H9 (cell line): ENCODE data around the gene VSIG8. TPM values are rescaled to one million over a fixed set of nuclear protein-coding genes. Genes with fewer than 3 reads are reported as not detected.

Experiments
- DNase-seq: peaks from one replicate; pipeline ENCODE4 v3.0.0-alpha.2; 2017
- H2AFZ ChIP-seq: one replicate; pipeline ENCODE4 v1.6.1; 2013; ENCODE audit warnings: mild to moderate bottlenecking, low read length, control low read depth, moderate library complexity
- H2AK5ac ChIP-seq: 2 replicates; pipeline ENCODE4 v1.6.1; 2013; ENCODE audit warnings: low read length, control low read depth, mixed read lengths; ENCODE audit not compliant: insufficient read length
- H2BK120ac ChIP-seq: one replicate; pipeline ENCODE4 v1.6.1; 2013; ENCODE audit warnings: low read depth, mild to moderate bottlenecking, low read length, control low read depth, inconsistent platforms; ENCODE audit not compliant: poor library complexity, severe bottlenecking
- H2BK12ac ChIP-seq: 2 replicates; pipeline ENCODE4 v1.6.1; 2013; ENCODE audit warnings: low read length, control low read depth, mixed read lengths, low read depth; ENCODE audit not compliant: insufficient read length
- H2BK15ac ChIP-seq: 2 replicates; pipeline ENCODE4 v1.6.1; 2013; ENCODE audit warnings: low read depth, low read length, control low read depth
- H2BK20ac ChIP-seq: one replicate; pipeline ENCODE4 v1.6.1; 2013; ENCODE audit warnings: low read depth, mild to moderate bottlenecking, low read length, control low read depth, inconsistent platforms; ENCODE audit not compliant: poor library complexity, severe bottlenecking
- H2BK5ac ChIP-seq: 2 replicates; pipeline ENCODE4 v1.6.1; 2013; ENCODE audit warnings: low read length, control low read depth, mixed read lengths; ENCODE audit not compliant: insufficient read length
- H3K14ac ChIP-seq: 2 replicates; pipeline ENCODE4 v1.6.1; 2013; ENCODE audit warnings: low read length, control low read depth; ENCODE audit not compliant: insufficient read depth
- H3K18ac ChIP-seq: 2 replicates; pipeline ENCODE4 v1.6.1; 2013; ENCODE audit warnings: low read depth, mild to moderate bottlenecking, mixed read lengths, low read length, control low read depth; ENCODE audit not compliant: insufficient read length
- H3K23ac ChIP-seq: 2 replicates; pipeline ENCODE4 v1.6.1; 2013; ENCODE audit warnings: low read length, control low read depth, mixed read lengths, low read depth; ENCODE audit not compliant: insufficient read length
- H3K23me2 ChIP-seq: 2 replicates; pipeline ENCODE4 v1.6.1; 2013; ENCODE audit warnings: low read depth, mild to moderate bottlenecking, mixed read lengths, low read length, control low read depth; ENCODE audit not compliant: insufficient read length, poor library complexity, severe bottlenecking
- H3K27ac ChIP-seq: 2 replicates; pipeline ENCODE4 v1.5.1; 2013; ENCODE audit warnings: low read length, control low read depth, mixed read lengths, low read depth; ENCODE audit not compliant: insufficient read length
- H3K27me3 ChIP-seq: 2 replicates; pipeline ENCODE4 v1.6.1; 2013; ENCODE audit warnings: low read length, control low read depth, inconsistent platforms; ENCODE audit not compliant: insufficient read depth
- H3K4ac ChIP-seq: 2 replicates; pipeline ENCODE4 v1.6.1; 2013; ENCODE audit warnings: low read depth, mild to moderate bottlenecking, control low read depth, inconsistent platforms, low read length, moderate library complexity
- H3K4me1 ChIP-seq: 2 replicates; pipeline ENCODE4 v1.6.1; 2013; ENCODE audit warnings: low read length, control low read depth, inconsistent platforms; ENCODE audit not compliant: insufficient read depth
- H3K4me2 ChIP-seq: 2 replicates; pipeline ENCODE4 v1.6.1; 2013; ENCODE audit warnings: low read length, control low read depth, mixed read lengths; ENCODE audit not compliant: insufficient read length, insufficient read depth
- H3K56ac ChIP-seq: 2 replicates; pipeline ENCODE4 v1.6.1; 2013; ENCODE audit warnings: low read depth, mild to moderate bottlenecking, mixed read lengths, low read length, control low read depth; ENCODE audit not compliant: insufficient read length
- H3K79me1 ChIP-seq: 2 replicates; pipeline ENCODE4 v1.6.1; 2013; ENCODE audit warnings: low read depth, mild to moderate bottlenecking, moderate library complexity, low read length, control low read depth, inconsistent platforms; ENCODE audit not compliant: insufficient read depth, poor library complexity, severe bottlenecking
- H3K79me2 ChIP-seq: 2 replicates; pipeline ENCODE4 v1.6.1; 2013; ENCODE audit warnings: low read length, control low read depth, inconsistent platforms; ENCODE audit not compliant: insufficient read depth
- H3K9ac ChIP-seq: 2 replicates; pipeline ENCODE4 v1.6.1; 2013; ENCODE audit warnings: low read length, control low read depth, mixed read lengths; ENCODE audit not compliant: insufficient read length; ENCODE audit errors: extremely low read depth
- H3K9me3 ChIP-seq: one replicate; pipeline ENCODE4 v1.6.1; 2013; ENCODE audit warnings: low read depth, low read length, inconsistent platforms; ENCODE audit not compliant: control insufficient read depth
- H3T11ph ChIP-seq: one replicate; pipeline ENCODE4 v1.6.1; 2013; ENCODE audit warnings: mild to moderate bottlenecking, low read length, control low read depth, inconsistent platforms
- H4K20me1 ChIP-seq: one replicate; pipeline ENCODE4 v1.6.1; 2013; ENCODE audit not compliant: control insufficient read depth, insufficient read length, insufficient read depth
- H4K5ac ChIP-seq: 2 replicates; pipeline ENCODE4 v1.6.1; 2013; ENCODE audit warnings: low read depth, mild to moderate bottlenecking, mixed read lengths, low read length, control low read depth; ENCODE audit not compliant: insufficient read length
- H4K8ac ChIP-seq: replicated peaks from 2 replicates; pipeline ENCODE4 v1.6.1; 2013; ENCODE audit warnings: low read length, control low read depth, mixed read lengths, low read depth; ENCODE audit not compliant: insufficient read length
- H4K91ac ChIP-seq: 2 replicates; pipeline ENCODE4 v1.6.1; 2013; ENCODE audit warnings: low read depth, mild to moderate bottlenecking, moderate library complexity, mixed read lengths, low read length, control low read depth; ENCODE audit not compliant: insufficient read length
- H3K27ac Mint-ChIP-seq, 3 experiments: 2 replicates in 2 of 3; 3 replicates in 1 of 3; pipeline ENCODE4 v1.8.0; 2020 to 2021; ENCODE audit warnings: mixed read lengths in 3 of 3, mild to moderate bottlenecking in 1 of 3, moderate library complexity in 1 of 3
- H3K27me3 Mint-ChIP-seq: 2 replicates; pipeline ENCODE4 v1.8.0; 2021; ENCODE audit warnings: low read depth, mild to moderate bottlenecking, moderate library complexity, mixed read lengths
- H3K36me3 Mint-ChIP-seq, 3 experiments: 2 replicates in 2 of 3; 3 replicates in 1 of 3; pipeline ENCODE4 v1.8.0; 2020 to 2021; ENCODE audit warnings: low read depth in 3 of 3, mixed read lengths in 3 of 3; ENCODE audit not compliant: insufficient read depth in 1 of 3
- H3K4me1 Mint-ChIP-seq, 2 experiments: 2 replicates each; pipeline ENCODE4 v1.8.0; 2020; ENCODE audit warnings: mixed read lengths in 2 of 2
- H3K4me3 Mint-ChIP-seq, 2 experiments: 2 replicates in 1 of 2; 3 replicates in 1 of 2; pipeline ENCODE4 v1.8.0; 2020 to 2021; ENCODE audit warnings: mild to moderate bottlenecking in 2 of 2, mixed read lengths in 2 of 2, moderate library complexity in 1 of 2
- H3K9me3 Mint-ChIP-seq, 2 experiments: 2 replicates in 1 of 2; 3 replicates in 1 of 2; pipeline ENCODE4 v1.8.0; 2020; ENCODE audit warnings: mild to moderate bottlenecking in 2 of 2, mixed read lengths in 2 of 2, moderate library complexity in 1 of 2
- WGBS: extraction: QIAGEN DNeasy Blood & Tissue Kit; methylation state at CpG from one replicate; pipeline ENCODE4 v1.1.7; 2013; ENCODE audit warnings: missing lambda C conversion rate, low lambda C conversion rate, mixed read lengths; ENCODE audit not compliant: insufficient read length; ENCODE audit errors: extremely low coverage; 5-methylcytosine and 5-hydroxymethylcytosine counted together
- total RNA-seq: library from RNA; stranded (reverse); gene quantifications from 2 replicates; pipeline ENCODE4 v1.2.1, GENCODE V29; 2021
- TF ChIP-seq, protein P1 (sequence below): fragments of 200-600 bp; sonication (generic); conservative IDR thresholded peaks from 3 replicates; pipeline ENCODE4 v1.8.0; 2021; ENCODE audit warnings: antibody characterized with exemption, mild to moderate bottlenecking

The VSIG8 gene
- total RNA-seq, 1 experiment from 2014 or later, result not detected

GRCh38 chr1:159830722-159831121 is 31.7 kb downstream of the VSIG8 start:
- H3K4me1 Mint-ChIP-seq, result peaks cover 15 to 20% of the 10 kb centered on the region in 2 experiments
- H3K14ac ChIP-seq, result no peak overlapping the region
- no peak overlapping the region for H3K27ac ChIP-seq

More at GRCh38 chr1:159830722-159831121, 31.7 kb downstream of the VSIG8 start:
- Histone ChIP-seq H2AK5ac (no peak overlapping the region), H3K4ac (no peak overlapping the region), H4K5ac (no peak overlapping the region), H3K4me1 (no peaks in the 10 kb centered on the region), H3K56ac (no peak overlapping the region), H3K18ac (no peak overlapping the region), H3K23me2 (no peaks in the 10 kb centered on the region), H3K9ac (no peak overlapping the region), H4K91ac (no peak overlapping the region), H4K20me1 (no peaks in the 10 kb centered on the region), H3K9me3 (no peaks in the 10 kb centered on the region), H2BK5ac (no peak overlapping the region), H4K8ac (no peak overlapping the region), H2BK12ac (no peak overlapping the region), H3T11ph (no peak overlapping the region), H3K79me2 (no peaks in the 10 kb centered on the region), H2AFZ (no peak overlapping the region), H3K23ac (no peak overlapping the region), H2BK15ac (no peak overlapping the region), H3K79me1 (no peaks in the 10 kb centered on the region), H2BK20ac (no peak overlapping the region), H2BK120ac (no peak overlapping the region), H3K4me2 (no peak overlapping the region), H3K27me3 (no peaks in the 10 kb centered on the region)
- Mint-ChIP-seq H3K9me3 (no peaks in the 10 kb centered on the region), H3K27me3 (peaks cover 49% of the 10 kb centered on the region), H3K4me3 (no peak overlapping the region), H3K27ac (no peak overlapping the region), H3K36me3 (no peaks in the 10 kb centered on the region)
- no CpG with 5 or more reads among the region's 8 CpGs for WGBS
- no peak for DNase-seq
- TF ChIP-seq, protein P1, sequence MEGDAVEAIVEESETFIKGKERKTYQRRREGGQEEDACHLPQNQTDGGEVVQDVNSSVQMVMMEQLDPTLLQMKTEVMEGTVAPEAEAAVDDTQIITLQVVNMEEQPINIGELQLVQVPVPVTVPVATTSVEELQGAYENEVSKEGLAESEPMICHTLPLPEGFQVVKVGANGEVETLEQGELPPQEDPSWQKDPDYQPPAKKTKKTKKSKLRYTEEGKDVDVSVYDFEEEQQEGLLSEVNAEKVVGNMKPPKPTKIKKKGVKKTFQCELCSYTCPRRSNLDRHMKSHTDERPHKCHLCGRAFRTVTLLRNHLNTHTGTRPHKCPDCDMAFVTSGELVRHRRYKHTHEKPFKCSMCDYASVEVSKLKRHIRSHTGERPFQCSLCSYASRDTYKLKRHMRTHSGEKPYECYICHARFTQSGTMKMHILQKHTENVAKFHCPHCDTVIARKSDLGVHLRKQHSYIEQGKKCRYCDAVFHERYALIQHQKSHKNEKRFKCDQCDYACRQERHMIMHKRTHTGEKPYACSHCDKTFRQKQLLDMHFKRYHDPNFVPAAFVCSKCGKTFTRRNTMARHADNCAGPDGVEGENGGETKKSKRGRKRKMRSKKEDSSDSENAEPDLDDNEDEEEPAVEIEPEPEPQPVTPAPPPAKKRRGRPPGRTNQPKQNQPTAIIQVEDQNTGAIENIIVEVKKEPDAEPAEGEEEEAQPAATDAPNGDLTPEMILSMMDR, result no peak
